Activated CD8-positive, alpha-beta memory T cell treated with anti-CD3 and anti-CD28 coated beads for 24 hours (primary cell): ENCODE measurements around the gene MYRFL.

Source experiments
- DNase-seq: peaks from one replicate; pipeline ENCODE4 v3.0.0-alpha.2; 2020

MYRFL gene

DNA sequence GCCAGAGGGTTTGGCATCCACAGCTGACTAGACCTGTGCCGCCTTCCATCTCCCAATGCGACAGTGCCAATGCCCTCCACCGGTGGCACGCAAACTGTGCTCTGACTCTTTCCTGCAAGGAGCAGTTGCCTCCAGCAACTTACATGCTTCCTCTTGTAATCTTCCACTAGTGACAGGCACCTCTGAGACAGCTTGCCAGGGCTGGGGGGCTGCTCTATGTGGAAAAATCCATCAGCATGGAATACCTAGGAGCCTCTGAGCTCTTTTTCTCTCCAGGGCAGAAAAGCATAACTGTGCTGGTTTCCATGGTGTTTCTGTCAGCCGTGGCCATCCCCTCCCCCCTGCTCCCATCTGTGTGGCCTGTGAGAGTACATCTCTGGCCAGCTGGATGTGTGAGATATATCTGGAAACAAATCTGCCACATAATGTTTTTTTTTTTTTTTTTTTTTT, 110.6 kb downstream of the MYRFL start:
- DNase-seq: no peak

DNA sequence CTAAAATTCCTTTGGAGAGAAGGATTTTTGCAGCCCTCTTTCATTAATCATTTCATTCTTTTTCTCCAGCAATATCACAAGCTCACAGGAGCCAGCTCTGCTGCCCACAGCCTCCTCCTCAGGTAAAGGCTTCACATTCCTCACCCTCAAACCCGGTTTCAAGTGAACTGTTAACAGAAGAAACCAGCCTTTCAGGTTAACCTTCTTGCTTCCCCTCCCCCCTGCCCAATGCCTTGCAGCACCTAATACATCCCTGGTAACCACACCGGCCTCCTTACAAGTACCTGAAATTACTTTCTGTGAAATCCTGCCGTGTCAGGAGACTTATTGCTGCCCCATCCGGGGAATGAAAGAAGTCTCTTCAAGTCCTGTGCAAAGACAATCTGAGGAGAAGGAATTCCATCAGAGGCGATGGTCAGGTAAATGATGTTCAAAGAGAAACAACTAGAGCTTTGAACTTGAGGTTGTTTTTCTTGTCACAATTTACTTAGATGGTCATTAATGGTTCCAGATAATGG, 111.2 kb downstream of the MYRFL start:
- no peak for DNase-seq

DNA sequence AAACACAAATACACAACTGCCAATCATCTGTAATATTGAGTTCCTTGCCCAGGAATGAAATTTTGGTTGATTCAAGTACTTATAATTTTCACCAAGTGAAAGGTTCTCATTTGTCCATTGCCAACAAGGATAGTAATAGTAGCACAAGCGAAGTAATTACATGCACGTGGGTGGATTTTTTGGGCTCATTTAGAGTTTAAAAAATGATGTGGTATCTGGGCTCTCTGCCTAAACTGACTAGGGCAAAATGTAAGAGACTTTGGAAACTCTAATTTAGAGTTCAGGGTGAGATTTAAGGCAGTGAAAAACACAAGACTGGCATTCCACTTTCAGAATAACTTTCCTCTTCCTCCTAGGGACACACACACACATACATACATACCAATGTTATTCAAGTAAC, 111.7 kb downstream of the MYRFL start:
- no peak for DNase-seq

DNA sequence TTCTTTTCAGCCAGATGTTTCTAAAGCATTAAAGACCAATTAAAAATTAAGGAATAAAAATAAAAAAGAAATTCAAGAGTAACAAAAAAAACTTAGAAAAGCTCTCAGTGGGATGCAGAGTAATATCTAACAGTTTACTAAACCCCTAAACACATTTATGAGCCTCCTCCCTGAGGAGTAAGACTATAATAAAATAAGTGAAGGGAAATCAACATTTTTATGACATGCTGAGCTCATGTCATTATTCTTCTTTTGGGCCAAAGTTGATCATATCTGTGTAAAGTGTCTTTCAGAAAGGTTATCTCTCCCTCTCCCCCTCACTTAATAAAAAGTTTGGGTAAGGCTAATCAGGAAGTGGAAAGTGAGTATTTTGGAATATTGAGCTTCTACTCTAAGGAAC, 122.1 kb downstream of the MYRFL start:
- no peak for DNase-seq

DNA sequence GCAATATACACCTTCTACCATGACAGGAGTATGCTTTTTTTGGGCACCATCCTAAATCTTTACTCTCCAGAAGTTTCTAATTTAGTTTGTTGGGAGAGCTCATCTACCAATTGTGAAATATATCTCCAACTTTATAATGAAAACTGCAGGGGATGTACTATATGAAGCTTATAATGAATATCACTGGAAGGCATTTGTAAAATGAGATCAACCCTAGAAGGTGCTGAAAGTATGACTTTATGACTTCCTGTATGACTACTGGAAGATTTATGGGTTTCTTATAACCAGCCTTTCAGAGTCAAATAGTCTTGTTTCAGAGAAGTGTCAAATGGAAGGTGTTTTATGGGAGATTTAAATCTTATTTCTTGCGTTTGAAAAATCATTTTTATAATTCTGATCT, 122.9 kb downstream of the MYRFL start:
- DNase-seq: no peak

DNA sequence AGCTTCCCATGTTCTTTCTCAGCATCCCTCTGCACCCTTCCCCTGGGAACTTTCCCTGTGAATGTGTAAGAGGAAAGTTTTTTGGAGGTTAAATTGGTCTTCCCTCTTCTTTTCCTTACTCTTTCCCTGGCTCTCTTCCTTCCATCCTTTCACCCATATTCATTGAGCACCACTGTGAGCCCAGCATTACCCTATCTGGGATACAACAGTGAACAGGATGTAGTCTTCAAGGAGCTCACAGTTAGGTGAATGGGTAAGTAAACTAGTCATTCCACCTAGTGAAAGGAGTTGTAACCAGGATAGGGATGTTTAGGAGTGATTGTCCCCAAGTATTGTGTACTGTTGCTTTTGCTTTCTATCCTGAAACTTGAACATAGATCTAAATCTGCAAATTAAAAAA, 123.8 kb downstream of the MYRFL start:
- DNase-seq: no peak

DNA sequence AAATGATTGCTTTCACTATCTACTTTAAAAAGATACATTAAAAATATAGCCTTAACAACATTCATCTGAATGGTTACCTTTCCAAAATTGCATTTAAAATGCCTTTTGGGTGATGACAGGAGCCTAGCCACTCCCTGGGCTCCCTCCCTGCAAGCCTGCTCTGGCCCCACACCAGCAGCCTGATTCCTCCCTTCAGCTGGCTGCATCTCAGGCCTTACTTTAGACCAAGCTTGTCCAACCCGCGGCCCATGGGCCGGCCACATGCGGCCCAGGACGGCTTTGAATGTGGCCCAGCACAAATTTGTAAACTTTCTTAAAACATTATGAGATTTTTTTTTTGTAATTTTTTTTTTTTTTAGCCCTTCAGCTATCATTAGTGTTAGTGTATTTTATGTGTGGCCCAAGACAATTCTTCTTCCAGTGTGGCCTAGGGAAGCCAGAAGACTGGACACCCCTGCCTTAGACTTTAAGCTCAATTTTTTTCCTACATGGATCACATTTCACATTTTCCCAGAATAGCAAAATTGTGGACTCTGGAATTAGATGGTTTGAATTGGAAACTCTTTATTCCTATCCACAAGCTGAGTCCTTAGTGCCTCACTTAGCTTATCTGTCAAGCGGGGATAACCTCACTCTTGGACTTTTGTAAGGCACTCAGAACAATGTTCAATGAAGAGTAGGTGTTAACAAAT, 124.4 kb downstream of the MYRFL start:
- DNase-seq: no peak

DNA sequence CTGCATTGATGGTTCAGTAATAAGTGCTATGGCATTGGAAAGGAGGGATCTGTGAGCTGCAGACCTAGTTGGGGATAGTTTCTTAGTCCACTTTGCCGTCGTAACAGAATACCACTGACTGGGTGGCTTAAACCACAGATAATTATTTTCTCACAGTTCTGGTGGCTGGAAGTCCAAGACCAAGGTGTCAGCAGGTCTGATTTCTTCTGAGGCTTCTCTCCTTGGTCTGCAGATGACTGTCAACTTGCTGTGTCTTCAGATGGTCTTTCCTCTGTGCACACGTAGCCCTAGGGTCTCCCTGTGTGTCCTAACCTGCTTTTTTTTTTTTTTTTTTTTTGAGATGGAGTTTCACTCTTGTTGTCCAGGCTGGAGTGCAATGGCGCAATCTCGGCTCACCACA, 126.1 kb downstream of the MYRFL start:
- no peak for DNase-seq

DNA sequence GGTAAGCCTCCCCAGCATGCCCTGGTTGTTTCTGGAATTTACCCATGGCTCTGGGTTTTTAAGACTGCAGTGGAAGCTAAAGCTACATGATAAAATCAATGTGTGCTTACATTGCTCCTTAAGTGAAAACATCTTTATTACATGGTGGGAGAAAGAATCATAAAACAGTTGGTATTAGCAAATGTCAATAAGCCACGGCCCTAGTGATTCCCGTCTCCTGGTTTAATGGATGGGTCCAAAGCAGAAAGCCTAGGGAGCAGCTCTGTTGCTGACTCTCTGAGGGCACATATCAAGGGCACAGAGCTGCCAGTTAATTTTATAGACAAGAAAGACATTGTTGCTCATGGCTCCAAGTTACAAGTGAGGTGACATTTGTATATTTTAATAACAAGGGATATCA, 127.9 kb downstream of the MYRFL start:
- no peak for DNase-seq

DNA sequence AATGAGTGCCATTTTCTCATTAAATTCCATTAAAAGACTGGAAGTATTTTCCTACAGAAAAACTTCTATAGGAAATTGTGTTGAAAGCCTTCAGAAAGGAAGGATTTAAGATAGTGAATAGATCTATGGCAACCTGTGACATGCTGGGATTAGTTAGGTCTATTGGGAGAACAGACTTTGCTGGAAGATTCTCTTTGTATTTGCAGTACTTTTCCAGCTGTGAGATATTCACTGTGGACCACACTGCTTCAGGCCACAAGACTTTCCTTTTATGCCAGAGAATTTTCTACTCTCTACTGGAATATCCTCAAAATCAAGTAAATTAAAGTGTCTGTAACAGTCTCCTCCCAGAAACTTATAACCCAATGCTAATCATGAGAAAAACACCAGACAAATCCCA, 136.2 kb downstream of the MYRFL start:
- no peak for DNase-seq

DNA sequence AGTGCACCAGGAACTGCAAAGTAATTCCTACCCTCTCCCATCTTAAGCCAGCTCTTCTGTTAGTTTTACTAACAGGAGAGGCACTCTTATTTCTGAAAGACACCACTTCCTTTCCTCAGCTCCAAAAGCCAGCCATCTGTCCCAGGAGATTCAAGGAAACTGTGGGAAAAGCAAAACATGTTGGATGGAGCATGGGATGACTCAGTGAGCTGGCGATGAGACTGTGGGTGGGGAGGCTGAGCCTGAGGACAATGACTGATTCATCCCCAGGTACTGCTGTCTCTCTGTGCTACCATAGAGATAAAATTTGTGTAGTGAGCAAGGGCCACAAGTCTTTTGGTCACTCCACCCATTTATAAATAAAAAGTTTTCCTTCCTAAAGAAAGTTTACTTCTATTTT, 141.4 kb downstream of the MYRFL start:
- DNase-seq: no peak

DNA sequence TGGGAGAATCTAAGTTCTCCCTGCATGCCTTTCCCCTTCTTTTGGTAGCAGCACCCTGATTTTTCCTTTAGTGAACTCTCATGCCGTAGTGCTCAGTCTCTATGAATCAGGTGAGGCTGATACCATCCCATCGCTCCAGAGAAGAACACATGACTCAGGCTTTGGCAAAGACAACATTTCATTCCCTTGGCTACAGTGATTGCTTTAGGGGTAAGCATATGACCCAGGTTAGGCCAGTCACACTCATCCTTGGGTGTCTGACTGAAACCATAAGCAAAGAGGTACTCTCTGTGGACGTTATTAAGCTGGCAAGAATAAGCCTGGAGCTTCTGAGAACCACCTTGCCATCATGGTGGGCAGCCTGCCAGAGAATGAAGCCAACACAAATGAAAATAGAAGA, 141.8 kb downstream of the MYRFL start:
- DNase-seq: no peak

DNA sequence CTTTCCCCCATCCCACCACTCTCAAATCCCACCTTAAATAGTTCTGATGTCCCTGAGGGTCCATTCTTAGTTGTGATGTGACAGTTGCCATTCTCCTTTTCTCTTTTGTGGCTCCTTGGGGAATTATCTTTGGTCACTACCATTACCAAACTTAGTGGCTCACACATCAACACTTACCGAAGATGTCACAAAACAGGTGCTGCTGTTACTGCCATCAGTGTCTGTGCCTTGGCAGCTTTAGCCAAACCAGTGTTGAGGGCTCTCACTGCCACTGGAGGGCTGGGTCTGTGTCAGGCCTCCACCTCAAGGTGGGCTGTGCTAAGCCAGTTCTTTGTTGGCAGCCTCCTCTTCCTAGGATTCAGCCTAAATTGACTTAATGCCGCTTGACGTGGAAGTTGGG, 144.0 kb downstream of the MYRFL start:
- no peak for DNase-seq

DNA sequence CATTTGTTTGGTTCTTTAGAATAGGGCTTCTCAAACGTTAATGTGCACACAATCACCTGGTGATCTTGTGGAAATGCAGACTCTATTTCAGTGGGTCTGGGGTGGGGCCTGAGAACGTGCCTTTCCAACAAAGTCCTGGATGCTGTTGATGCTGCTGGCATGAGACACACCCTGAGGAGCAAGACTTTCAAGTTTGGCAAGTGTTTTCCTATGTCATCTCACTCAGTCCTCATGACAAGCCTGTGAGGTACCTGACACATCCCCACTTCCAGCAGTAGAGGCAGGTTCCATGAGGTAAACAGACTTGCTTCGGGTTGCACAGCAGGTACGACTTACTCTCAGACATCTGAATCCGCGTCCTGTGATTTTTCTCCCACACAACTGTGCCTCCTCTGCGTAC, 147.1 kb downstream of the MYRFL start:
- DNase-seq: no peak

DNA sequence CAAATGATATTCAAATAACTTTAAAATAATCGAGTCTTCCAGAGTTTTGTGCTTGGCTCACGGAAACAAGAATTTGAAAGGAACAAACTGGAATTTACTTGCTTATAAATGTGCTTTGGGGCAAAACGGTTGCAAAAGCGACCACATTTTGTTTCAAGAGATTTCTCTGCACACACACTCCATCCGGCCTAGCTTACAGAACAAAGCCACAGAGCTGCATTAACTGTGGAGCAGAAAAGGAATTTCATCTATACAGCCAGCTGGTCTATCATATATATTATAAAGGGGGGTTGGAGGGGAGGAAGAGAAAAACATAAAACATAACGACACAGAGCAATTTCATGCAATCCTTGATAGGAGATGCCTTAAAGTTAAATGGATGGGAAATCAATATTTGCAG, 153.0 kb downstream of the MYRFL start:
- DNase-seq: no peak

DNA sequence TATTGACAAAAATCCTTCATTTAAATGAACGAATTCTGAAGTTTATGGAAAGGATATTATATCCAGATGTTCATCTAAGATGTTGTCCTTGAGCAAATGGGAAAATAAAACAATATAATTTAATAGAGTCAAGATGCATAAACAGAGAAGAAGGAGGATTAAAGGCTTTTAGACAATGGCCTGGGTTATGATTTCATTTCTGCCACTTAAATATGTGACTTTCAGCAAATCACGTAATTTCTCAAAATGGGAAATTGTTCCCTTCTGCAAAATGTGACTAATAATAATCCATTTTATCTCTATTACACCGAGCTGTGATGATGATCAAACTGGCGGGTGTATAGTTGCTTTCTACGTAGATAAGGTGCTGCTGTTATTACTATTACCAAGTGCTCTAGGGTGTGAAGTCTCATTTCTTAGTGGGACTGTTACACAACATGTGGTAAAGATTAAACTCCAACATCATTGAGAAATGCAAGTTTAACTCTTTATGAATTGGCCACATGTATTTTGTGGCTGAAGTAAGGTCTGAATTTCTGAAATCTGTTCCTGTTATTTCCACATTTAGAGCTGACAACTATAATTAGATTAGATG, 157.0 kb downstream of the MYRFL start:
- DNase-seq: no peak

DNA sequence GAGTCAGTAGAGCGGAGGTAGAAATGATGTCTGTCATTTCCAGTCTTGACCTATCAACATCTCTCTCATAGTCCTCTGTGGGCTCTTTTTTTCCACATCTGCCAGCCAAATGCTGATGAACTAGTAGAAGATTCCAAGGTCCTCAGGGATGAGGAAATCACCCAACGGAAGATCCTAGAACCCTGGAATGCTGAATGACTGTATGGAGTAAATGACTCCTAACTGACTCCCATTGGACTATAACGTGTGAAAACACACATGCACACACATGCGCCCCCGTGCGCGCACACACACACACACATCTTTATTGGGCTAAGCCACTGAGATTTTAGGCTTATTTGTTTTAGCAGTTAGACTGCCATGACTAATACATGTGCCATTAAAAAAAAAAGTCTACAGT, 159.2 kb downstream of the MYRFL start:
- no peak for DNase-seq

DNA sequence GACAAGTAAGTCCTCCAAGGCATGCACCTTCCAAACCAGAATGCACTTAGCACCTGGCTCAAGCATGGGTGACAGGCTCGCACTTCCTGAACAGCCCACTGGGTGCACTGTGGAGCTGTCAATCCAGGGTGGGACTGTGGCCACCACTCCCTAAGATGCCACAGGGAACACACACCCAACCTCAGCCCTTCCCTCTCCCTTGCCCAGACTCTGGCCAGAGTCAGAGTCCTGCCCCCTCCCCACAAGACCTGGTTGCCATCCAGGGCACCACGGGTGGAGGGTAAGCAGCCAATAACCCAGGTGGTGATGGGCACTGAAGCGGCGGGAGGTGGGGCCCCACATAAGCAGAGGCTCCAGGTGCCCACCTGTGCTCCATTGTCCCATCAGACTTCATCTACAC, 160.6 kb downstream of the MYRFL start:
- no peak for DNase-seq

DNA sequence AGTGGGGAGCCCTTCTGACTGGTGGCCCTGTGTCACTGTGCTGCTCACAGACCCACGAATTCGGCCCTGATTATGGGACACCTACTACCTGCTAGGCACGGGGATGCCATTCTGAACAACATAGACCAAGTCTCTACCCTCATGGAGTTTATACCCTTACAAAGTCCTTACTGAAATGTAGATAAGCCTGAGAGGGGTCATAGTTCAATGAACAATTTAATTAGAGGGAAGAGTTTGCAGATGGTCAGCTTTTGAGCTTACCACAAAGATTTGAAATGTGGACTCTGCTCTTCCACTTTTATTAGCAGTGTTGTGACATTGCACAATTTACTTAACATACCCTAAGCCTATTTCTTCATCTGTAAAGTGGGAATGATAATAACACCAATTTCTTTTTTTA, 161.1 kb downstream of the MYRFL start:
- DNase-seq: no peak

DNA sequence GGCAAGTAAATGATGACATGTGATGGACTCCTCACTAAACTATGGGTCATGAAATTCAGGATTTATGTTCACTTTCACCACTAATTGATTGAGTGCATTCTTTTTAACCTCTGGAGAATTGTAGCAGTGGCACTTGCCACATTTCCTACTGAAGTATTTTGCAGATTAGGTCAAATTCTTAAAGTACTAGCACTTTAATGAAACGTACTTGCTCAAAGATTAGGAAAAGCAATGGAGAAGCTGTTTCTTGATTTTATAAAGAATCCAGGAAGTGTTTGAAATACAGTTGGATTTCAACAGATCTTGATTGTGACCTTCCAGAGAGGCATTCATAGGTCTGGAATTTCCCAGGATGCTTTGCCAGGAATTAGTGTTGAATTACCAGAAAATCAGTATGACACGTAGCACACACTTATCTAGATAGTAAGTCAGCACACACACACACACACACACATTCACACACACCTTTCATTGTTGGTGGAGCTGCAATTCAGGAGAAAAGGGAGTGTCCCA, 162.6 kb downstream of the MYRFL start:
- no peak for DNase-seq

DNA sequence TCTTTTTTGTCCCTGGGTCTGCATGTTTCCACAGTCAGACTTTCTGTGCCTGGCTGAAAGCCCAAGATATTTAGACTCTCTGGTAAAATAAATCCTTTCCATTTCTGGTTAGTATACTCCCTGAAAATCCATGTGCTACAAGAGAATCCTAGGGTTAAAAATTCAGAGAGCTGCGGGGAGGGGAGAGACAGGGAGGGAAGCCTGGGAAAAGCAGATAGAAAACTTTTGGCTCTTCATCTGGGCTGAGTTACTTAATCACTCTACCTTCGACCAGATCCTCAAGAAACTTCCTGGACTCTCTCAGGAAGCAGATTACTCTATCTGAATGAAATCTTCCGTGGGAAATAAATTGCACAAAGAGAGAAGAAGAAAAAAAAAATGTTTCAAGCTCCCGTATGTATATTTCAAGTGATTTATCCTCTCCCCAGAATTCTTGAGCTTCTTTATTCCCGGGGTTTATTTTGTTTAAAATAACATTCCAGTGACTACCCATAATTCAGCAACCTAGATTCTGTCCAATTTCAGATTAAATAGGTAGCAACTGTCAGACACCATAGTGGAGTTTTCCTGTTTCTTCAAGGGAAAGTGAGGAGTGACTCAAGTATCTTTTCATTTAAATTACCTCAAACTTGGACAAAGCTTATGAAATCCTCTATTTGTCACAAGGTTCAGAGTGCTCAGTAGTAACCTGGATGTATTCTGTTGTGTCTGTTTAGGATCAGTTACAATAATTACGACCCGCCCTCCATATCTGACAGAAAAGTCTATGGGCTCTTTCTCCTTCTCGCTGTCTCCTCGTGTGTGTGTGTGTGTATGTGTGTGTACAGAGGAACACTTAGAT, 163.7 kb downstream of the MYRFL start:
- DNase-seq: no peak

DNA sequence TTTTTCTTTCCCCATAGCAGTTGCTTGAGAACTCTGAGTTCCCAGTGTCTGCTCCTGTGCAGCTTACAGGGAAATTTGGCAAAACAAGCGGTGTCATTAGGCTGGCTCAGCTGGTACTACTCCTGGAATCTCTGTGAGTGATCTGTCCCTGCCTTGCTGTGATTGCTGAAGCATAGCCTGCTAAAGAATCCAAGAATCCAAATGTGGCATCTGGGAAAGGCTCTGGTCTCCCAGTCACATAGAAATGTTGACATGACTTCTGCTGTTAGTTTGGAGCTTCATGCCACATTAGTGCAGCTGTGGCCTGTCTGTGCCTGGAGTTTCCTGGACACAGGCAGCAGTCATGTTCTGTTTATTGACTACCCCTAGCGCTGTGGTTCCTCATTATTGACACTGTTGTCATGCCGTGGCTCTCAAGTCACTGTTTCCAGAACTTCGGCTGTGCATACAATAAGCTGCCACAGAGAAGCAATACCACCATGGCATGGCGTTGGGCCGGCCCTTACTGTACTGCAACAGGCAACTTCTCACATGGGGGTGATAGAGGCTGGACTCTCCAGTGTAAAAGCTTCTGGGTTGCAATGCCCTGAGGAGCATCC, 166.8 kb downstream of the MYRFL start:
- no peak for DNase-seq

DNA sequence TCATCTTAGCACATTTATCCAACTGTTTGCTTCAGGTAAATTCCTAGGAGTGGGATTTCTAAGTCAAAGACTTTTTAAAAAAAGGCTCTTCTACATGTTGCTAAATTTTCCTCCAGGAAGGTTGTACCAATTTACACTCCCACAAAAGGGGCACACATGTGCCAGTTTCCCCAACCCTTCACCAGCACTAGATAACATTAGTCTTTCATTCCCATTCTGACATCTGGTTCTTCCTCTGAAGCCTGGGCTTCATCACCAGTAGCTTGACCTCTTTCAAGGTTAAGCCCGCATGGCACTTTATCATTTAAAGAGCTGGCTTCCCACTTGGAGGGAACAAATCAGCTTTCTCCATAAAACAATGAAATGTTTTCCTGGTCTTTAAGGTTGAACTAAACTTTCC, 168.4 kb downstream of the MYRFL start:
- DNase-seq: no peak
